ENCODE results near the gene ANKRD33B. TPM values are rescaled to one million over a fixed set of nuclear protein-coding genes. Genes with fewer than 3 reads are reported as not detected.
A peak's percentile ranks its signal among the peaks of the same experiment; 100 is the strongest.

ANKRD33B gene
- total and polyA plus RNA-seq, 2 donors (not counting 1 experiment from before 2014, with no cell fraction given) = 7.7 to 7.8 TPM

- H3K27me3 ChIP-seq (ENCODE audit: control insufficient read depth, insufficient read depth, low read length) = no peaks in the 10 kb centered on the region
- H3K4me1 ChIP-seq (ENCODE audit: control insufficient read depth, extremely low read depth, insufficient read depth, low read length) = peaks cover 8% of the 10 kb centered on the region
- no peaks in the 10 kb centered on the region for H3K79me2 ChIP-seq (ENCODE audit: control insufficient read depth, insufficient read depth, low read length)
- H3K9ac ChIP-seq (ENCODE audit: insufficient read depth, low read length) = no peak overlapping the region
- peak; percentile 21 to 86 for DNase-seq (ENCODE audit: low read depth in 2 of 2)
- no peaks in the 10 kb centered on the region for H3K36me3 ChIP-seq (ENCODE audit: control insufficient read depth, insufficient read depth, low read length)
- H4K20me1 ChIP-seq (ENCODE audit: control insufficient read depth, extremely low read depth, insufficient read depth, low read length) = no peaks in the 10 kb centered on the region
- H3K27ac ChIP-seq (ENCODE audit: insufficient read depth, low read length) = no peak overlapping the region
- H3K9me3 ChIP-seq (ENCODE audit: control insufficient read depth, insufficient read depth, low read depth, low read length) = no peaks in the 10 kb centered on the region
- no peak overlapping the region for H3K4me3 ChIP-seq (replicated peaks in 1 of 4; ENCODE audit: control extremely low read depth in 1 of 4, insufficient read depth in 1 of 4, low read depth in 3 of 4, low read length in 4 of 4)
- H2AFZ ChIP-seq (ENCODE audit: low read length) = no peak overlapping the region
- H3K4me2 ChIP-seq (ENCODE audit: extremely low read depth, insufficient read depth, low read length) = no peak overlapping the region
- no peak for TF ChIP-seq EZH2 (IDR thresholded peaks at IDR 0.05; ENCODE audit: low read length, missing control alignments)
- no peak for TF ChIP-seq CTCF (conservative IDR thresholded peaks at IDR 0.05 in 1 of 2, IDR thresholded peaks at IDR 0.05 in 1 of 2; ENCODE audit: low read depth in 1 of 2, low read length in 2 of 2)
Measured at GRCh38 chr5:10518347-10518746, 45.5 kb upstream of the ANKRD33B start.

- Histone ChIP-seq H3K9ac (ENCODE audit: insufficient read depth, low read length) (no peak overlapping the region), H3K27me3 (ENCODE audit: control insufficient read depth, insufficient read depth, low read length) (no peaks in the 10 kb centered on the region), H3K4me1 (ENCODE audit: control insufficient read depth, extremely low read depth, insufficient read depth, low read length) (peaks cover 8% of the 10 kb centered on the region), H3K79me2 (ENCODE audit: control insufficient read depth, insufficient read depth, low read length) (no peaks in the 10 kb centered on the region), H3K36me3 (ENCODE audit: control insufficient read depth, insufficient read depth, low read length) (no peaks in the 10 kb centered on the region), H3K27ac (ENCODE audit: insufficient read depth, low read length) (no peak overlapping the region), H3K4me2 (ENCODE audit: extremely low read depth, insufficient read depth, low read length) (no peak overlapping the region), H3K9me3 (ENCODE audit: control insufficient read depth, insufficient read depth, low read depth, low read length) (no peaks in the 10 kb centered on the region), H2AFZ (ENCODE audit: low read length) (no peak overlapping the region), H4K20me1 (ENCODE audit: control insufficient read depth, extremely low read depth, insufficient read depth, low read length) (no peaks in the 10 kb centered on the region), H3K4me3 (replicated peaks in 1 of 4; ENCODE audit: control extremely low read depth in 1 of 4, insufficient read depth in 1 of 4, low read depth in 3 of 4, low read length in 4 of 4) (no peak overlapping the region)
- TF ChIP-seq CTCF (conservative IDR thresholded peaks at IDR 0.05 in 1 of 2, IDR thresholded peaks at IDR 0.05 in 1 of 2; ENCODE audit: low read depth in 1 of 2, low read length in 2 of 2) (no peak), EZH2 (IDR thresholded peaks at IDR 0.05; ENCODE audit: low read length, missing control alignments) (no peak)
- no peak for DNase-seq (ENCODE audit: low read depth in 2 of 2)
Measured at GRCh38 chr5:10519729-10520128, 44.1 kb upstream of the ANKRD33B start.

DNA sequence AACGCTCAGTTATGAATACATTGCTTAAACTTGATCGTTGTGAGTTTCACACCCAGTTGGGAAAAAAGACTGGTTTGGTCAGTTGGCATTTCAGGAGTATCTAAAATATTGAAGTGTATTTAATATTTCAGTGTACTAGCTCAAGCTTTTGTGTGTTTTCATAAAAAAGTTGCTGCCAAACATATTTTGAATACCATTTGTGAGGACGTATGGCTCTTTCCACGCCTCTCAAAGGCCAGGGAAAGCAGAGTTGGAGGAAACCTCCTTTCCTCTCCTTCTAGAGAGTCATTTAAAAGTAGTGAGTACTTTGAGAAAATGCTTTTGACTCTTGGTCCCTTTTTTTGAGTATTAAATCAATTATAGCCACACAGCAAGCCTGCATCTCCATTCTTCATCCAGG is 43.2 kb upstream of the ANKRD33B start:
- H3K27ac ChIP-seq (ENCODE audit: insufficient read depth, low read length) = no peak overlapping the region
- no peak overlapping the region for H3K9ac ChIP-seq (ENCODE audit: insufficient read depth, low read length)
- no peaks in the 10 kb centered on the region for H3K27me3 ChIP-seq (ENCODE audit: control insufficient read depth, insufficient read depth, low read length)
- H3K4me3 ChIP-seq (replicated peaks in 1 of 4; ENCODE audit: control extremely low read depth in 1 of 4, insufficient read depth in 1 of 4, low read depth in 3 of 4, low read length in 4 of 4) = no peak overlapping the region
- H3K79me2 ChIP-seq (ENCODE audit: control insufficient read depth, insufficient read depth, low read length) = no peaks in the 10 kb centered on the region
- peaks cover 14% of the 10 kb centered on the region for H3K4me1 ChIP-seq (ENCODE audit: control insufficient read depth, extremely low read depth, insufficient read depth, low read length)
- TF ChIP-seq EZH2 (IDR thresholded peaks at IDR 0.05; ENCODE audit: low read length, missing control alignments) (no peak), CTCF (conservative IDR thresholded peaks at IDR 0.05 in 1 of 2, IDR thresholded peaks at IDR 0.05 in 1 of 2; ENCODE audit: low read depth in 1 of 2, low read length in 2 of 2) (no peak)
- no peaks in the 10 kb centered on the region for H4K20me1 ChIP-seq (ENCODE audit: control insufficient read depth, extremely low read depth, insufficient read depth, low read length)
- H3K4me2 ChIP-seq (ENCODE audit: extremely low read depth, insufficient read depth, low read length) = no peak overlapping the region
- H2AFZ ChIP-seq (ENCODE audit: low read length) = no peak overlapping the region
- no peaks in the 10 kb centered on the region for H3K9me3 ChIP-seq (ENCODE audit: control insufficient read depth, insufficient read depth, low read depth, low read length)
- DNase-seq (ENCODE audit: low read depth in 2 of 2) = peak; percentile 42 to 48
- no peaks in the 10 kb centered on the region for H3K36me3 ChIP-seq (ENCODE audit: control insufficient read depth, insufficient read depth, low read length)

Measured in fibroblast of lung (primary cell).